ENCODE results near the gene GPC3.

Gene GPC3

GRCh38 chrX:133968109-133968508, 17.3 kb downstream of the GPC3 start:
- no peak for DNase-seq (ENCODE audit: low read depth)

GRCh38 chrX:133966199-133966598, 19.2 kb downstream of the GPC3 start:
- DNase-seq (ENCODE audit: low read depth) = no peak

DNA sequence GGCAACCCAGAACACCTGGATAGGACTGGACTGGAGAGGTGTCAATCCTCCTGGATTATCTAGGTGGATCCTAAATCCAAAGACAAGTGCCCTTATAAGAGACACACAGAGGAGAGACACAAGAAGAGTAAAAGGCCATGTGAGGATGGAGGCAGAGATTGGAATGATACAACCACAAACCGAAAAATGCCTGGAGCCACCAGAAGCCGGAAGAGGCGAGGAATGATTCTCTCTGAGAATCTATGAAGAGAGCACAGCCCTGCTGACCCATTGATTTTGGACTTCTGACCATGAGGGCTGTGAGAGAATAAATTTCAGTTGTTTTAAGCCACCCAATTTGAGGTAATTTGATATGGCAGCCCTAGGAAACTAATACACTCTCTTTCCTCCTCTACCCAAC, 20.1 kb downstream of the GPC3 start:
- DNase-seq (ENCODE audit: low read depth) = no peak

DNA sequence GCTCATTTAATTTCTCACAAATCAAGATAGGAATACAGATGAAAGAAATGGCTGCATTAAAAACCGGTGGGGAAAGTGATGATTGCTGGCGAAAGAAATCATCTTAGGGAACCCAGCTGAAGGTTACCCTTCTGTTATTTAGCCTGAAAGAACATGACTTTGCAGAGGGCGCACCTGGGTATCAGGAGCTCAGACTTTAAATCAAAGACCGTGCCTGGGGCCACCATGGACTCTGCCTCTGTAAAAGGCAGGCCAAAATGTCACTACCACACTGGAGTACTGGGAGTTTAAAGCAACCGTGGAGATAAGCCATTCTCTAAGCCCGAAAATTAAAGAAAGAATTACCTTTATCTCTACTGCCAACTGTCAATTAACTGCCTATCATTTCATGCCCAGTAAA, 24.3 kb downstream of the GPC3 start:
- DNase-seq (ENCODE audit: low read depth) = no peak

DNA sequence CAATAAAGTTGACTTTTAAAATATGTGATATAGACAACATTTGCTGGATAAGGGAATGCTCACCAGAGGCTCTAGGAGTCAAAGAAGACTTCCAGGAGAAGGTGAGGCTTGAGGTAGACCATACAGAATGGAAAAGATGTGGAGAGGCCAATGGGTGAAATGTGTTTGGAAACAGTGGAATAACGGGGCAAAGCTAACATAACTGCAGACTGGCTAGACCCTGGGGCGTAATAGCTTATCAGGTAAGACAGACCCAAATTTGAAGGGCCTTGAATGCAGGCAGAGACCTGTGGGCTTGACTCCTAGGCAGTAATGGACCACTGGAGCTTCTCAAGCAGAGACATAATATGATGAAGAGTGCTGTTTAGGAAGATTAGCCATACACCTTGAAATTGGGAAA, 25.4 kb downstream of the GPC3 start:
- DNase-seq (ENCODE audit: low read depth) = no peak

GRCh38 chrX:133958997-133959688, 26.3 kb downstream of the GPC3 start:
- DNase-seq (ENCODE audit: low read depth) = no peak

GRCh38 chrX:133956570-133957340, 28.6 kb downstream of the GPC3 start:
- no peak for DNase-seq (ENCODE audit: low read depth)

GRCh38 chrX:133953785-133954355, 31.5 kb downstream of the GPC3 start:
- no peak for DNase-seq (ENCODE audit: low read depth)

DNA sequence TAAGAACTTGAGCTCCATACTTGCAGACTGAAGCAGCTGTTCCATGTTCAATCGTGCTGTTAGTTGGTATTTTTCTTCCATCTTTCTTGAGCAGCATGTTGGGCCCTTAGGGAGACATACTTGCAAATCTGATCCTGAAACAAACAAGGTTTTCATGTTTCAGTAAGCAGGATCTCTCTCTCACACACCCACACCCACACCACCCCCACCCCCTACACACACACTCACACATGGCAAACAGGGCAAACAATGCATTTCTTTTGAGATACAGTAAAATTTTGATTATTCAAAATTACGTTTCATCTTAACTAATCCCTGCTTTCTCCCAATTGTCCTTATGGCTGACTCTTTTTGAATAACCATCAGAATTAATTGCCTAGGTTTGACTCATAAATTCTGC, 32.3 kb downstream of the GPC3 start:
- no peak for DNase-seq (ENCODE audit: low read depth)

GRCh38 chrX:133951098-133951497, 34.3 kb downstream of the GPC3 start:
- no peak for DNase-seq (ENCODE audit: low read depth)

DNA sequence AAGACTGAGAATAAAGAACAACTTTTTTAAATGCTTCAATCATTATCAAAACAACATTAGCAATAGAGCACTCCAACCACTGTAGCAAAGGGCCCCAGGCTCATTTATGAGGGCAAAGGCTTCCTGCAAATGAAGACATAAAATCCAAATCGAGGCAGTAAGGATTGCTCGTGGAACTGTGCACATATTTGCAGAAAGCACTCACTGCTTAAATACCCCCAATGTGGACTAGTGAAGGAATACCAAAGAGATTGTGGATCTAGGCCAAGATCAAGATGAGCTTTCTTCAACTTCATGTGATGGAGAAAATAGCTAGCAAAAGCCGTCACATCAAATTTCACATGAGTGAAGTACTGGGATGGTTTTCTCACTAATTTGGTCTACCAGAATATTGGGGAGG, 35.2 kb downstream of the GPC3 start:
- no peak for DNase-seq (ENCODE audit: low read depth)

GRCh38 chrX:133948895-133949294, 36.5 kb downstream of the GPC3 start:
- DNase-seq (ENCODE audit: low read depth) = no peak

- no peak for DNase-seq (ENCODE audit: low read depth)
Measured at GRCh38 chrX:133947996-133948395, 37.4 kb downstream of the GPC3 start.

DNA sequence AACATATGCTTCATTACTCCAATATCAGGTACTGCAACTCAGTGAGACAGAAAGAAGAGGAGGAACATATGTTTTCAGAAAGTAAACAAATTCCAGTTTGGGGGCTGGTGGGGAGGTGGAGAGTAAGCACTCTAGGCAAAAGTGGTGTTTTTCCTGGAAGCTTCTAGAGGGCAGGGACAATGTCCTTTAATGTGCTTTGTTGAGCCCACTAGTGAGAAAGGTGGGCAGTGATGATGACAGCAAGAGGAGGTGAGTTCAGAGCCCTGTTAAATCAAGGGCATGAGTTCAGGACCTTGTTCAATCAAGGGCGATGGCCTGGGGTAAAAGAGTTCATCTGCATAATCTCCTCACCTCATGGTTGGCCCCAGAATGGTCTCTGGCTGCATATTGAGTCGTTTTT, 38.4 kb downstream of the GPC3 start:
- DNase-seq (ENCODE audit: low read depth) = no peak

DNA sequence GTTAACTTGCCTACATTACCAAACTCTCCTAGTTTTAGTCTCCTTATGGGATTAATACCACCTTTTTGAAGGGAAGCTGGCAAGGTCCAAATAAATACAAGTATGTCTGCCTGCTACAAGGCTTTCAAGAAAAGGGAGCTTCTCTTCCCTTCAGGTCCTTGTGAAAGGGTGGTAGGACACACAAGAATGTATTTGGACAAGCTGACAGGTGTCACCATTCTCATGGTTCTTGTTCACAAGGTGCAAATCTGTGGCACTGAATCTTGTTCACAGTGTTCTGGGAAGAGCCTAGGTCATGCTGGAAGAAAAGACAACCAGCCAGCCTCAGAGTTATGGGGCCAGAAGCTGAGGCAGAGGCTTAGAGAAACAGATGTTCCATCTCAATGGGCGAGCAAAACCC, 41.9 kb downstream of the GPC3 start:
- DNase-seq (ENCODE audit: low read depth) = no peak

DNA sequence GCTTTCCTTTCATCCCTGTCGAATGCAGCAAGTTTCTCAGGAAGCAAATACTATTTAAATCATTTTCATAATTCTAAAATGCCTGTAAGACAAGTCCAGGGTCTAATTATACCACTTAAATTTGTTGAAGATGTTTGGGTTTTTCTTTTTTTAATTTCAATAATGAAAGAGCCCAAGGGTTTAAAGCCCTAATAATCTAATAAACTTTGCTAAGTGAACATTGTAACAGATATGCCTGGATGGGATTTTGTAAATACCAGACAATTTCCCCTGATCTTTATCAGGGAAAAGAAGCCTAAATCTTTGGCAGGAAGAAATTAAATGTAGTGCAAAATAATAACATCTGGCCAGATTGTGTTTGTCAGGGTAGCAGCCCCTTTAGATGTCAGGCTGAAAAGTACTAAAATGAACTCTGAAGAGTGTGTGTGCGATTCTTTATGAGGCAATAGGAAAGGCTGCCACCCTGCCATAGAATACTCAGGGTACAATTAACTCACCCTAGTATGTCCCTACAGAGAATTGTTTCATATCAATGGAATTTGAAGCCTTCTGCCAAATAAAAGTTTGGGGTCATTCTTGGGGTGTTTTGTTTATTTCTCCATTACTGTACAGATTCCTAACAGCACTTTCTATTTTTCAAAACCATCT, 45.6 kb downstream of the GPC3 start:
- DNase-seq (ENCODE audit: low read depth) = no peak

DNA sequence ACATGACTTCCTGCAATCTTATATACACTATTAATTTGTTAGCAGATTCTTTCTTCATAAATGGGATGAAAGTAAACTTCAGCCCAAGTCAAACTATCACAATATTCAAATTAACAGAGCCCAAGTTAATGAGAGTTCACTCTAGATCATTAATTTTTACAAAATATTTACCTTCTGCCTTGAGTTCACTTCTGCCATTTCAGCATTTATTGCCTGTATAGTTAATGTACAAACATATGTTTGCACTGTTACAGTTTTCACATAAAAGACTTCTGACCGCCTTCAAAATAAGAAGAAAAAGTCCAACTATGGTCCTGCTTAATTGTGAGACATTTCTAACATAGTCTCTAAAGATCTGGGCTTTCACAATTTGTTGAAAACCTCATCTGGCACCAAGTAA, 46.9 kb downstream of the GPC3 start:
- no peak for DNase-seq (ENCODE audit: low read depth)

GRCh38 chrX:133937022-133937421, 48.4 kb downstream of the GPC3 start:
- no peak for DNase-seq (ENCODE audit: low read depth)

GRCh38 chrX:133935076-133935475, 50.3 kb downstream of the GPC3 start:
- no peak for DNase-seq (ENCODE audit: low read depth)

GRCh38 chrX:133933316-133933715, 52.1 kb downstream of the GPC3 start:
- no peak for DNase-seq (ENCODE audit: low read depth)

DNA sequence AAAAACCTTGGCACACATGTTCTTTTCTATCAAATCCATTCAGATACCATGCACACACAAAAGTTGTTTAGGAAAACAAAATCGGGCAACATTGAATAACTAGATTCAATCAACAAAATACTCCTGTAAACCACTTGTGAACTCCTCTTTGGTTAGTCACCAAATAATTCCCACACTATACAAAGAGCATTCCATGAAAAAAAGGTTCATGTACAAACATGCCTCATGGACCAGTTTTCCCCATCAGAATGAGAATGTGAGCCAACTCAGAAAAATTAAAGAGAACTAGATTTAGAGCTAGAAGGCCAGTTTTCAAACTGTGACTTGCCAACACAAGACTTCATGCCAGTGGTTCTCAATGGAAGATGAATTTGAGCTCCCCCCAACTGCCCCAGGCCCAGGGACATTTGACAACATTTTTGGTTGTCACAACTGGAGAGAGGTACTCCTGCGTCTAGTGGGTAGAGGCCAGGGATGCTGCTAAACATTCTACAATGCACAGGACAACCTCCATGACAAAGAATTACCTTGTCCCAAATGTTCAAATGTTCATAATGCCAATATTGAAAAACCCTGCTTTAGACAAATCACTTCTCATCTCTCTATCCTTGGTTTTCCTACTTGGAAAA, 55.4 kb downstream of the GPC3 start:
- DNase-seq (ENCODE audit: low read depth) = no peak

GRCh38 chrX:133928365-133928764, 57.0 kb downstream of the GPC3 start:
- DNase-seq (ENCODE audit: low read depth) = no peak

DNA sequence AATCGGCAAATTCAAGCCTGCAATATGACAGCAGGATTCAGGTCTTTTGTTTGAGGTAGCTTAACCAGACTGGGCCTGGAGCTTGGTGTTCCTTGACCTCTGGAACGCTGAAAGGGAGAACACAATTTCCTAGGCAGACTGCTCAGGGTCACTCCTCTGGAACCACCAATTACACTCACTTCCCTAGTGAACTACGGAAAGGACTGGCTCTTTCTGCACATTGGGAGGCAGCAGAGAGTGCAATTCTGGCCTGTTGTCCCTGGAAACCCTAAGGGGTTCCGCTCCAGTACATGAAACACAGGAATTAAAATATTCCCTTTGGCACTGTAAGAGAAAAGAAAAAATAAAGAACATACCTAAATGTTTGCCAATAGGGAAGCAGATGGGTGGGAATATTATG, 58.6 kb downstream of the GPC3 start:
- no peak for DNase-seq (ENCODE audit: low read depth)

Measured in ELR (cell line).